Stimulated activated CD4-positive, alpha-beta T cell treated with anti-CD3 and anti-CD28 coated beads, Interleukin-12 subunit alpha, Interleukin-12 subunit beta, amount 100 ng/mL, for 4 hours (primary cell): ENCODE results near the gene PDZD2.
"Not testable (repeated sequence)": the region's sequence is repeated elsewhere in the genome, so short reads cannot be mapped to it uniquely, and the experiment has no call there.

Source experiments
- DNase-seq: peaks from one replicate; pipeline ENCODE4 v3.0.0-alpha.2; 2020

PDZD2 gene

GRCh38 chr5:32020946-32021345 lies 382.0 kb downstream of the PDZD2 start:
- no peak for DNase-seq

- DNase-seq = no peak
Measured at GRCh38 chr5:32021771-32022170, 382.8 kb downstream of the PDZD2 start.

GRCh38 chr5:32022638-32023037 lies 383.7 kb downstream of the PDZD2 start:
- no peak for DNase-seq

GRCh38 chr5:32023816-32024215 lies 384.9 kb downstream of the PDZD2 start:
- DNase-seq = no peak

GRCh38 chr5:32024751-32025150 lies 385.8 kb downstream of the PDZD2 start:
- no peak for DNase-seq

GRCh38 chr5:32027093-32027716 lies 388.3 kb downstream of the PDZD2 start:
- DNase-seq = no peak

- DNase-seq = no peak
Measured at GRCh38 chr5:32027717-32028458, 389.0 kb downstream of the PDZD2 start.

- DNase-seq = no peak
Measured at GRCh38 chr5:32029261-32029660, 390.3 kb downstream of the PDZD2 start.

GRCh38 chr5:32029781-32030180 lies 390.9 kb downstream of the PDZD2 start:
- DNase-seq = no peak

- DNase-seq = no peak
Measured at GRCh38 chr5:32030222-32030621, 391.3 kb downstream of the PDZD2 start.

- DNase-seq = no peak
Measured at GRCh38 chr5:32030686-32031085, 391.8 kb downstream of the PDZD2 start.

- DNase-seq = no peak
Measured at GRCh38 chr5:32031089-32031488, 392.2 kb downstream of the PDZD2 start.

- no peak for DNase-seq
Measured at GRCh38 chr5:32038523-32038922, 399.6 kb downstream of the PDZD2 start.

GRCh38 chr5:32039133-32039532 lies 400.2 kb downstream of the PDZD2 start:
- not testable (repeated sequence) for DNase-seq

- DNase-seq = not testable (repeated sequence)
Measured at GRCh38 chr5:32039601-32040000, 400.7 kb downstream of the PDZD2 start.

- DNase-seq = not testable (repeated sequence)
Measured at GRCh38 chr5:32040181-32040695, 401.3 kb downstream of the PDZD2 start.

GRCh38 chr5:32042551-32042961 lies 403.6 kb downstream of the PDZD2 start:
- DNase-seq = no peak

- no peak for DNase-seq
Measured at GRCh38 chr5:32043105-32043504, 404.2 kb downstream of the PDZD2 start.

- DNase-seq = no peak
Measured at GRCh38 chr5:32044434-32044833, 405.5 kb downstream of the PDZD2 start.

GRCh38 chr5:32044939-32045338 lies 406.0 kb downstream of the PDZD2 start:
- DNase-seq = no peak

- no peak for DNase-seq
Measured at GRCh38 chr5:32047056-32047455, 408.1 kb downstream of the PDZD2 start.

GRCh38 chr5:32051796-32052195 lies 412.9 kb downstream of the PDZD2 start:
- DNase-seq = no peak

GRCh38 chr5:32055891-32056866 lies 417.2 kb downstream of the PDZD2 start:
- DNase-seq = no peak
